ENCODE measurements around the gene RNF217.

Gene RNF217

DNA sequence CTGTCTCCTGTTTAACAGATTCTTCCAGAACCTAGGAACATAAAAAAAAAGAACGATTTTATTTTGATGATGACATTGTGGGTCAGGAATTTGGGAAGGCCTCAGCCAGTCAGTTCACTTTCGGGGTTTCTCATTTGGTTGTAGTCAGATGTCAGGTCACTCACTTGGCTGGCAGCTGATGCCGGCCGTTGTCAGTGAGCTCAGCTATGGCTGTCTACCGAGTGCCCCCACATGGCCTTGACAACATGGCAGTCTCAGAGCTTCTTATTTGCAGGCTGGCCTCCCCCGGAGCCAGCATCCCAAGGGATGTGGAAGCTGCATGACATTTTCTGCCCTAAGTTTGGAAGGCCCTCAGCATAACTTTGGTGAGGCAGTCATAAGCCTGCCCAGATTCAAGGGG, 11.5 kb downstream of the RNF217 start:
- TF ChIP-seq RARB (CRISPR knock-in tag; IDR thresholded peaks at IDR 0.05): no peak
- TF ChIP-seq SNAI2 (CRISPR knock-in tag; IDR thresholded peaks at IDR 0.05): no peak
- TF ChIP-seq ZC3H10 (CRISPR knock-in tag; IDR thresholded peaks at IDR 0.05): no peak
- ATAC-seq: no peak

DNA sequence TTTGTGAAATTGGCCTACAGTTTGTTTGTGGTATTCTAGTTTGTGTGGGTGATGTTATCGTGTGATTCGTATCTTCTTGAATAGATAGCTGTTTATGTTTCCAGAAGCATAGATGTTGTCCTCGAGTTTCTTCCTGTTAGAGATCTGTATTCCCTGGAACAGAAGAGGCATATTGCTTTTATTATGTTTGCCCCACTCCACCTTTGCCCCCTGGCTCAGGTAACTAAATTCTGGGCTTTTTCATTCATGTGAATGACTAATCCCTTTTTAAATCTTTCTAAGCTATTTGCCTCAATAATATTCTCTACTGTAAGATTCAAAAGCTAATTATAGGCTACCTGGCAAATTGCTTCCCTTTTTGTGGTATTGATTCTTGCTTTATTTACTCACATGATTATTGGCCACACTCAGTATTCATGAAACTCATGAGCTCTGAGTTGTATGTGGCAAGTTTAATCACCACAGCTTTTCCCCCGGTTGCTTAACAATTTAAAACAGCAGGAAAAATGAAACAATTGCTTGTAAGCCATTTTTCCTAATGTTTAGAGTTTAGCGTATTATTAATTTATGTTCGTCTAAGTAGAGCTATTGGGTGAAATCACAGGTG, 12.6 kb downstream of the RNF217 start:
- ATAC-seq: no peak
- TF ChIP-seq TCF4 (CRISPR knock-in tag; IDR thresholded peaks at IDR 0.05; ENCODE audit: borderline replicate concordance) (no peak), ZNF8 (CRISPR knock-in tag; IDR thresholded peaks at IDR 0.05) (no peak), ZC3H10 (CRISPR knock-in tag; IDR thresholded peaks at IDR 0.05) (no peak), CSDC2 (CRISPR knock-in tag; IDR thresholded peaks at IDR 0.05) (no peak), ZFP30 (CRISPR knock-in tag; IDR thresholded peaks at IDR 0.05) (no peak), RARB (CRISPR knock-in tag; IDR thresholded peaks at IDR 0.05) (no peak), GLIS3 (CRISPR knock-in tag; IDR thresholded peaks at IDR 0.05) (no peak), ARNTL (CRISPR knock-in tag; IDR thresholded peaks at IDR 0.05; ENCODE audit: borderline replicate concordance, low read depth) (no peak), BACH2 (CRISPR knock-in tag; IDR thresholded peaks at IDR 0.05; ENCODE audit: borderline replicate concordance) (no peak), PPARA (CRISPR knock-in tag; IDR thresholded peaks at IDR 0.05; ENCODE audit: borderline replicate concordance) (no peak), TOX (CRISPR knock-in tag; IDR thresholded peaks at IDR 0.05; ENCODE audit: borderline replicate concordance) (no peak), SNAI2 (CRISPR knock-in tag; IDR thresholded peaks at IDR 0.05) (no peak), ZNF70 (CRISPR knock-in tag; IDR thresholded peaks at IDR 0.05) (no peak), OSR1 (CRISPR knock-in tag; IDR thresholded peaks at IDR 0.05) (no peak), ESRRG (CRISPR knock-in tag; IDR thresholded peaks at IDR 0.05) (no peak), ZNF565 (CRISPR knock-in tag; conservative IDR thresholded peaks at IDR 0.05; ENCODE audit: low read depth) (no peak)
- TF ChIP-seq, protein P1, sequence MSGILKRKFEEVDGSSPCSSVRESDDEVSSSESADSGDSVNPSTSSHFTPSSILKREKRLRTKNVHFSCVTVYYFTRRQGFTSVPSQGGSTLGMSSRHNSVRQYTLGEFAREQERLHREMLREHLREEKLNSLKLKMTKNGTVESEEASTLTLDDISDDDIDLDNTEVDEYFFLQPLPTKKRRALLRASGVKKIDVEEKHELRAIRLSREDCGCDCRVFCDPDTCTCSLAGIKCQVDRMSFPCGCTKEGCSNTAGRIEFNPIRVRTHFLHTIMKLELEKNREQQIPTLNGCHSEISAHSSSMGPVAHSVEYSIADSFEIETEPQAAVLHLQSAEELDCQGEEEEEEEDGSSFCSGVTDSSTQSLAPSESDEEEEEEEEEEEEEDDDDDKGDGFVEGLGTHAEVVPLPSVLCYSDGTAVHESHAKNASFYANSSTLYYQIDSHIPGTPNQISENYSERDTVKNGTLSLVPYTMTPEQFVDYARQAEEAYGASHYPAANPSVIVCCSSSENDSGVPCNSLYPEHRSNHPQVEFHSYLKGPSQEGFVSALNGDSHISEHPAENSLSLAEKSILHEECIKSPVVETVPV (CRISPR knock-in tag; IDR thresholded peaks at IDR 0.05): no peak
- TF ChIP-seq, protein P2, sequence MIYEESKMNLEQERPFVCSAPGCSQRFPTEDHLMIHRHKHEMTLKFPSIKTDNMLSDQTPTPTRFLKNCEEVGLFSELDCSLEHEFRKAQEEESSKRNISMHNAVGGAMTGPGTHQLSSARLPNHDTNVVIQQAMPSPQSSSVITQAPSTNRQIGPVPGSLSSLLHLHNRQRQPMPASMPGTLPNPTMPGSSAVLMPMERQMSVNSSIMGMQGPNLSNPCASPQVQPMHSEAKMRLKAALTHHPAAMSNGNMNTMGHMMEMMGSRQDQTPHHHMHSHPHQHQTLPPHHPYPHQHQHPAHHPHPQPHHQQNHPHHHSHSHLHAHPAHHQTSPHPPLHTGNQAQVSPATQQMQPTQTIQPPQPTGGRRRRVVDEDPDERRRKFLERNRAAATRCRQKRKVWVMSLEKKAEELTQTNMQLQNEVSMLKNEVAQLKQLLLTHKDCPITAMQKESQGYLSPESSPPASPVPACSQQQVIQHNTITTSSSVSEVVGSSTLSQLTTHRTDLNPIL (CRISPR knock-in tag; IDR thresholded peaks at IDR 0.05; ENCODE audit: low read depth): no peak
- TF ChIP-seq, protein P3, sequence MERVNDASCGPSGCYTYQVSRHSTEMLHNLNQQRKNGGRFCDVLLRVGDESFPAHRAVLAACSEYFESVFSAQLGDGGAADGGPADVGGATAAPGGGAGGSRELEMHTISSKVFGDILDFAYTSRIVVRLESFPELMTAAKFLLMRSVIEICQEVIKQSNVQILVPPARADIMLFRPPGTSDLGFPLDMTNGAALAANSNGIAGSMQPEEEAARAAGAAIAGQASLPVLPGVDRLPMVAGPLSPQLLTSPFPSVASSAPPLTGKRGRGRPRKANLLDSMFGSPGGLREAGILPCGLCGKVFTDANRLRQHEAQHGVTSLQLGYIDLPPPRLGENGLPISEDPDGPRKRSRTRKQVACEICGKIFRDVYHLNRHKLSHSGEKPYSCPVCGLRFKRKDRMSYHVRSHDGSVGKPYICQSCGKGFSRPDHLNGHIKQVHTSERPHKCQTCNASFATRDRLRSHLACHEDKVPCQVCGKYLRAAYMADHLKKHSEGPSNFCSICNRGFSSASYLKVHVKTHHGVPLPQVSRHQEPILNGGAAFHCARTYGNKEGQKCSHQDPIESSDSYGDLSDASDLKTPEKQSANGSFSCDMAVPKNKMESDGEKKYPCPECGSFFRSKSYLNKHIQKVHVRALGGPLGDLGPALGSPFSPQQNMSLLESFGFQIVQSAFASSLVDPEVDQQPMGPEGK (CRISPR knock-in tag; IDR thresholded peaks at IDR 0.05; ENCODE audit: borderline replicate concordance): no peak
- TF ChIP-seq, protein P4, sequence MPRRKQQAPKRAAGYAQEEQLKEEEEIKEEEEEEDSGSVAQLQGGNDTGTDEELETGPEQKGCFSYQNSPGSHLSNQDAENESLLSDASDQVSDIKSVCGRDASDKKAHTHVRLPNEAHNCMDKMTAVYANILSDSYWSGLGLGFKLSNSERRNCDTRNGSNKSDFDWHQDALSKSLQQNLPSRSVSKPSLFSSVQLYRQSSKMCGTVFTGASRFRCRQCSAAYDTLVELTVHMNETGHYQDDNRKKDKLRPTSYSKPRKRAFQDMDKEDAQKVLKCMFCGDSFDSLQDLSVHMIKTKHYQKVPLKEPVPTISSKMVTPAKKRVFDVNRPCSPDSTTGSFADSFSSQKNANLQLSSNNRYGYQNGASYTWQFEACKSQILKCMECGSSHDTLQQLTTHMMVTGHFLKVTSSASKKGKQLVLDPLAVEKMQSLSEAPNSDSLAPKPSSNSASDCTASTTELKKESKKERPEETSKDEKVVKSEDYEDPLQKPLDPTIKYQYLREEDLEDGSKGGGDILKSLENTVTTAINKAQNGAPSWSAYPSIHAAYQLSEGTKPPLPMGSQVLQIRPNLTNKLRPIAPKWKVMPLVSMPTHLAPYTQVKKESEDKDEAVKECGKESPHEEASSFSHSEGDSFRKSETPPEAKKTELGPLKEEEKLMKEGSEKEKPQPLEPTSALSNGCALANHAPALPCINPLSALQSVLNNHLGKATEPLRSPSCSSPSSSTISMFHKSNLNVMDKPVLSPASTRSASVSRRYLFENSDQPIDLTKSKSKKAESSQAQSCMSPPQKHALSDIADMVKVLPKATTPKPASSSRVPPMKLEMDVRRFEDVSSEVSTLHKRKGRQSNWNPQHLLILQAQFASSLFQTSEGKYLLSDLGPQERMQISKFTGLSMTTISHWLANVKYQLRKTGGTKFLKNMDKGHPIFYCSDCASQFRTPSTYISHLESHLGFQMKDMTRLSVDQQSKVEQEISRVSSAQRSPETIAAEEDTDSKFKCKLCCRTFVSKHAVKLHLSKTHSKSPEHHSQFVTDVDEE (CRISPR knock-in tag; IDR thresholded peaks at IDR 0.05): no peak

DNA sequence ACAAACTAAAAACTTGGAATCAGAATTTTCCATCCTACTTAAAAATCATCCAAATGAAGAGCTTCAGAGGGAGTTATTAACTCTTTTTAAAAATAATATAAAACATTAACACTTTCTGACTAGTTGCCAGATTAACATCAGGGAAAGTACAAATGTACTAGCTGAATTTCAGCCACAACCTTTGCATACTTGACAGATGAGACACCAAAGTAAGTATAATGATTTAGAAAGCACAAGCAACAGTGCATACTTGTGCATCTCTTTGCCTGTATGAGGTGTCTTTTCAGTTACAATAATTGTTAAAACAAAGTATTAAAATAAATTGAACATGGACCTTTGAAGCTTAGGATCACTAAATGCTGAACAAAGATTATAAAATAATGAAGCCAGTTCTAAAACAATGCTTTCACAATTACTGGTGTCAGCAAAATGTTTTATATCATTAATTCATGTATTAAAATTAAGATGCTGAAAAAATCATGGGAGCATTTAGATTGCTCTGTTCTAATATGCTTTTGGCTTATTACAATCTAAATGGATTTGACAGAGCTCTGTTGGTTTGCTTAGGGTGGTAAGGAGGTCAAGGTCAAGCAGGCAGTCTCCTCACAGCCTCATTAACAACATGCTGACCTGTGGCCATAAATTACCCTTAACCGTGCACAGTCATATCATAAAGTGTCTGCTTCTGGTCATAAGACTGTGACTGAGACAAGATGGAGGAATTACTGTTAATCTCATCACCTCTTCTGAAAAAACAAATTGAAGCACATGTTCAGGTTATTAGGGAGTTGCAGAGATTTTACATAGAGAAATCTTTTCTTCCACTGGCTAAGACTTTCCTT, 15.1 kb downstream of the RNF217 start:
- ATAC-seq: no peak
- TF ChIP-seq BACH2 (CRISPR knock-in tag; IDR thresholded peaks at IDR 0.05; ENCODE audit: borderline replicate concordance) (no peak), RARB (CRISPR knock-in tag; IDR thresholded peaks at IDR 0.05) (no peak), OSR1 (CRISPR knock-in tag; IDR thresholded peaks at IDR 0.05) (no peak), ARNTL (CRISPR knock-in tag; IDR thresholded peaks at IDR 0.05; ENCODE audit: borderline replicate concordance, low read depth) (no peak), ISL1 (CRISPR knock-in tag; IDR thresholded peaks at IDR 0.05) (no peak), CSDC2 (CRISPR knock-in tag; IDR thresholded peaks at IDR 0.05) (no peak), ZNF70 (CRISPR knock-in tag; IDR thresholded peaks at IDR 0.05) (no peak), ESRRG (CRISPR knock-in tag; IDR thresholded peaks at IDR 0.05) (no peak), PPARA (CRISPR knock-in tag; IDR thresholded peaks at IDR 0.05; ENCODE audit: borderline replicate concordance) (no peak), TOX (CRISPR knock-in tag; IDR thresholded peaks at IDR 0.05; ENCODE audit: borderline replicate concordance) (no peak)
- TF ChIP-seq, protein P3 (CRISPR knock-in tag; IDR thresholded peaks at IDR 0.05; ENCODE audit: borderline replicate concordance): no peak
- TF ChIP-seq, protein P4 (CRISPR knock-in tag; IDR thresholded peaks at IDR 0.05): no peak
- TF ChIP-seq, protein P1 (CRISPR knock-in tag; IDR thresholded peaks at IDR 0.05): no peak

Measured in SK-N-SH treated with all-trans-retinoic acid at 6 μM for 48 hours (cell line).